GM21526 (cell line): Measurements from ENCODE around the gene SLC46A3.
"Not testable (repeated sequence)": the region's sequence is repeated elsewhere in the genome, so short reads cannot be mapped to it uniquely, and the experiment has no call there.

ENCODE experiments used
- ATAC-seq: cut with Tn5 transposase; IDR thresholded peaks from one replicate; pipeline ENCODE4 v1.9.1; 2021; ENCODE audit warnings: moderate library complexity; ENCODE audit not compliant: unreplicated experiment, low FRiP score

SLC46A3 gene

DNA sequence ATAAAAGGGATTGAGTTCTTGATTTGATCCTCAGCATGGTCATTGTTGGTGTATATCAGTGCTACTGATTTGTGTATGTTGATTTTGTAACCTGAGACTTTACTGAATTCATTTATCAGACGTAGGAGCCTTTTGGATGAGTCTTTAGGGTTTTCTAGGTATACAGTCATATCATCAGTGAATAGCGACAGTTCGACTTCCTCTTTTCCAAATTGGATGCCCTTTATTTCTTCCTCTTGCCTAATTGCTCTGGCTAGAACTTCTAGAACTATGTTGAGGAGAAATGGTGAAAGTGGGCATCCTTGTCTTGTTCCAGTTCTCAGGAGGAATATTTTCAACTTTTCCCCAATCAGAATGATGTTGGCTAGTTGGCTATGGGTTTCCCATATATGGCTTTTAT lies 32.9 kb downstream of the SLC46A3 start:
- ATAC-seq, result no peak

- ATAC-seq, result no peak
Observed at GRCh38 chr13:28685114-28685513, 33.7 kb downstream of the SLC46A3 start.

- no peak for ATAC-seq
Observed at GRCh38 chr13:28684257-28684656, 34.5 kb downstream of the SLC46A3 start.

GRCh38 chr13:28683169-28683568 lies 35.6 kb downstream of the SLC46A3 start:
- not testable (repeated sequence) for ATAC-seq

DNA sequence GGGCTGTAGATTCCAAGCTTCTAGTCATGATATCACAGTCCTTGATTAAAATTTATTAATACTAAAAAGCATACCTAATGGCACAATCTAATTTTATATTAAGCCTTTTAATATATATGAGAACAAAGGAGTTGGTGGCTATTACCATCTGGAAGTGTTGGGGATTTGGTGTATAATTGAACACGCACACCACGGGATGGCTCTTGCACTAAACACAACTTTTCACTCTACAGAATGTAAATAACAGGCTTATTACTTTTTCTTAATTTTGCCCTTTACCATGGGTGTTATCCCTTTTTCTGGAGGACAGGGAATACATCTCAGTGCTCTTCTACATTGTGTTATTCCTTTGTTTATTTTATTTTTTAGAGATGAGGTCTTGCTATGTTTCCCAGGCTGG lies 38.2 kb downstream of the SLC46A3 start:
- no peak for ATAC-seq

- no peak for ATAC-seq
Observed at GRCh38 chr13:28679628-28680027, 39.1 kb downstream of the SLC46A3 start.

- ATAC-seq, result no peak
Observed at GRCh38 chr13:28678809-28679208, 40.0 kb downstream of the SLC46A3 start.

DNA sequence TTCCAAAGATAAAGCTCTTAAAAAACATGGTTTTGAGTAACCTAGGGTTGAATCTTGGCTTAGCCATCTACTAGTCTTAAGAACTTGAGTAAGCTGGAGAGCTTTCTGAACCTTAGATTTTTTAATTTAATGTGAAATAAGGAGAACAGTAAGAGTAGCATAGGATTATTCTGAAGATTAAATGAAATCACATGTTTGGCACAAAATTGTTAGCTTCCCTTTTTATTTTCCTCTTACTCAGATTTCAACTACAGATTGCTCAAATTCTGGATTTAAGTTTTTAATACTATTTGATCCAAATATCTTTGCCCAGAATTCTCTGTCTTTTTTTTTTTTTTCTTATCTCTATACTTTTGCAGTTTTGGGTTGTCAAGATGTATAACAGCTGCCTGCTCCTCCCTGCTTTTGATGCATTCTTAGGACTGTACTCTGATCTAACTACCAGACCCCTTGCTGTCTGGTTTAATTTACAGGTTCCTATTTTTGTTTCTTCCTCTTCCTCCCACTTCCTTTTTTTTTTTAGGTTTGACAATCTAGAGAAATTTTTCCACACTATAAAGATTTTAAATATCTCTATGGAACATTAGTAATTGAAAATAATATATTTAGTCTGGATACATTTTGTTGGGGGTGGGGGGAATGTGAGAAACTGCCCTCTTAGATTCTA lies 47.5 kb downstream of the SLC46A3 start:
- no peak for ATAC-seq

DNA sequence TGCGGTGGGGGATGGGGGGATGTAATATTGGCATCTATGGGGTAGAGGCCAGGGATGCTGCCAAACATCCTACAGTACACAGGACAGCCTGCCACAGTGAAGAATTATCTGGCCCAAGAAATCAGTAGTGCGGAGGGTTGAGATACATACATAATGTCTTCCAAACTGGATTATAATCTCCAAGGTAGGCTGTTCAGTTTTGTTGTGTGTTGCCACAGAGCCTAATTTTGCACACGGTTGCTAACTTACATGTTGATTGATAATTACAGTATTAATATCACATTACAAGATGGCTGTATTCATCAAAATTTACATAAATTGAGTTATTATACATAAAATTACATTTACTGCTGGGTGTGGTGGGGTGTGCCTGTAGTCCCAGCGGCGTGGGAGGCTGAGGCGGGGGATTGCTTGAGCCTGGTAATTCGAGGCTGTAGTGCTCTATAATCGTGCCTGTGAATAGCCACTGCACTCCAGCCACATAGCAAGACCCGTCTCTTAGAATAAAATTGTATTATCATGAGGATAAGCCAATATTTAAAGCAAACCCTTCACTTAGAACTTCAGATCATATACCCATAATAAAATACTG lies 51.8 kb downstream of the SLC46A3 start:
- ATAC-seq, result no peak

GRCh38 chr13:28659621-28659970 lies 59.2 kb downstream of the SLC46A3 start:
- peak; percentile 33 for ATAC-seq

DNA sequence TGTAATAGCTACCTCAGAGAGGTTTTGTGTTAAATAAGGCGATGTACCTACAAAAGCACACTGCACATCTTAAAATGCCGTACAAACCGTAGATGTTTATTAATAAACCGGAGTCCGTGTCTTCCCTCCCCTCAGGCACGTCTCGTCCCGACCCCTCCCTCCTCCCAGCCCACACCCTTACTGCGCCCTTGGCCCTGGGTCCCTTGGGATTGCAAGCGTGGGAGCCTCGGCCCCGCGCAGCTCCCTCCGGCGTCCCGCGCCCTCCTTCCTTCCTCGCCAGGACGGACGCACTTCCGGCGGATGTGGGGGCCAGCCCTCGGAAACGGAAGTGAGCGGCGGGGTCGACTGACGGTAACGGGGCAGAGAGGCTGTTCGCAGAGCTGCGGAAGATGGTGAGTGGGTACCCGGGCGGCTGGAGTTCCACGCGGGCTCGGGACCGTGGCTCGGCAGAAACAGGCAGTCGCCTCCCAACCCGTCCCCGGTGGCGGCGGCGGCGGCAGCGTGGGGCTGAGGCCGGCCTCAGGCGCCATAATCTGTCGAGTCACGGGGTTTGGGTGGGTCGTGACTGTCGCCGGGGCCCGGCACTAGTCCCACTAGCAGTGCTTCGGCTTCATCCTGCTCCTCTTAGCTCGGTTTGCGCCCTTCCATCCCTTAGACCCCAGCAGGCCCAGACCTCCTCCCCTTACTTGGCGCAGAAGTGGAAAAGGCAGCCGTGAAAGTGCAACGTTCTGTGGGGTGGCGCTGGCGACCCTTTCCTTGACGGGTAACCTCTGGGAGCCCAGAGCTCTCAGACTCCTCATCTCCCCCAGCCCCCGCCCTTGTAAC lies 59.8 kb downstream of the SLC46A3 start, which contains the start of gene POMP:
Gene POMP, plus strand, starts transcription at position 335 of the 825 bp plus-strand sequence. Its CDS starts 55 bp downstream, at position 390.
- peak; percentile 79 for ATAC-seq

GRCh38 chr13:28658539-28658795 lies 60.3 kb downstream of the SLC46A3 start:
- peak; percentile 8 for ATAC-seq

GRCh38 chr13:28657784-28658538 lies 60.8 kb downstream of the SLC46A3 start:
- ATAC-seq, result no peak

DNA sequence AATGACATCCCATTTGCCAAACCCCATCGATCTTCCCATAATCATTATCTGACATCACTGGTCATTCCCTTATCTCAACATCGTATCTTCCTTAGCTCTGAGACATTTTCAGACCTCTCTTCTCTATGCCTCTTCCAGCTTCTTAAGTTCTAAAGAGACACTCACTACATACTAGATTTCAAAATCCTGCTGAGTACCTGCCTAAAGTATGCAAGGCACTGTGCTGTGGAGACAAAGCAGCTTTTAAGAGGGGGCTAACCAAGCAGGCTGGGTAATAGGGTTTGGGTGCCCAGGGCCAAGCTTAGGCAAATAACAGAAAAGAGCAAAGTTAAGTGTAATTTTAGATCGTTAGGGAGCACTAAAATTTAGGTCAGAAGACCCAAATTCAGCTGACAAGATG lies 63.2 kb downstream of the SLC46A3 start:
- no peak for ATAC-seq

GRCh38 chr13:28654276-28654675 lies 64.5 kb downstream of the SLC46A3 start:
- ATAC-seq, result no peak

DNA sequence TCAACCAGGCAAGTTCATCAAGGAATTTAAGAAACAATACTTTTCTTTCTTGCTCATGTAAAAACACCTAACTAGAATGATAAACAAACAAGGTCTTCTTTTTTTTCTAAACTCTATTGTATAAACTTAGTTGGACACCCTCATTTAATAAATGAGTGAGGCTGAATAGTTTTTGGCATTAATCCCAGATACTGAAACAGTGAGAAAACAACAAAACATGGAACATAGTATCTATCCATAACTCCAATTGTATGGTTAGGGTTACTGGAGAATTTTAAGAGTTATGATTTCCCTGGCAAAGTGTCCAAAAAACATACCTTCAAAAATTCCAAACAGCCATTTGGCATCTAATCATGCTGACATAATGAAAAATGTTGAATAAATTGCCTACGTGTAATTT lies 65.7 kb downstream of the SLC46A3 start:
- no peak for ATAC-seq

- ATAC-seq, result no peak
Observed at GRCh38 chr13:28651810-28652401, 66.9 kb downstream of the SLC46A3 start.

DNA sequence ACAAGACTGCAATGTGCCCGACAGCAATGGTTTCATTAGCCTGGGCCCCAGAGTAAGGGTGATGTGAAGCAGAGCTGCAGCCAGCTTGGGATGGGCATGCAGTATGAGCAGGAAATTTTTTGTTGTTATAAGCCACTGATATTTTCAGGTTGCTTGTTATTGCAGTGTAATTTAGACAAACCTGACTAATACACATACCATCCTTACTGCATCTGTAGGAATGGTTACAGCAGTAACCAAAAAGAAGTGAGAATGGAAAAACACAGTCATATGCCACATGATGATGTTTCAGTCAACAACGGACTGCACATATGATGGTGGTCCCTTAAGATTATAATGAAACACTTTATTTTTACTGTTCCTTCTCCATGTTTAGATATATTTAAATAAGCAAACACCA lies 68.5 kb downstream of the SLC46A3 start:
- no peak for ATAC-seq
